ENCODE results near the gene HEATR5A. TPM values are rescaled to one million over a fixed set of nuclear protein-coding genes. Genes with fewer than 3 reads are reported as not detected.

Gene HEATR5A
- total RNA-seq, 3 donors from 2014 or later (not counting 1 experiment from before 2014, with no cell fraction given): 12.1 to 23.9 (median 15.1) TPM

- H3K36me3 Mint-ChIP-seq: no peaks in the 10 kb centered on the region
- Histone ChIP-seq H3K27ac (ENCODE audit: low read length) (no peak overlapping the region), H3K9me3 (ENCODE audit: control insufficient read depth, insufficient read depth, low read length) (no peaks in the 10 kb centered on the region), H3K4me3 (ENCODE audit: low read length) (no peak overlapping the region), H3K4me1 (ENCODE audit: control insufficient read depth, insufficient read depth, low read length) (no peaks in the 10 kb centered on the region), H3K36me3 (ENCODE audit: control insufficient read depth, insufficient read depth, low read length) (no peaks in the 10 kb centered on the region), H3K27me3 (ENCODE audit: control insufficient read depth, insufficient read depth, low read length) (no peaks in the 10 kb centered on the region)
- H3K4me1 Mint-ChIP-seq: no peaks in the 10 kb centered on the region
- ATAC-seq (no peak), DNase-seq (no peak)
- WGBS (ENCODE audit: insufficient coverage): 100% methylated on average over 2 of the region's 2 CpGs
- no peaks in the 10 kb centered on the region for H3K27me3 Mint-ChIP-seq (ENCODE audit: low read depth in 2 of 2)
- H3K27ac Mint-ChIP-seq: no peak overlapping the region
- TF ChIP-seq, protein P1, sequence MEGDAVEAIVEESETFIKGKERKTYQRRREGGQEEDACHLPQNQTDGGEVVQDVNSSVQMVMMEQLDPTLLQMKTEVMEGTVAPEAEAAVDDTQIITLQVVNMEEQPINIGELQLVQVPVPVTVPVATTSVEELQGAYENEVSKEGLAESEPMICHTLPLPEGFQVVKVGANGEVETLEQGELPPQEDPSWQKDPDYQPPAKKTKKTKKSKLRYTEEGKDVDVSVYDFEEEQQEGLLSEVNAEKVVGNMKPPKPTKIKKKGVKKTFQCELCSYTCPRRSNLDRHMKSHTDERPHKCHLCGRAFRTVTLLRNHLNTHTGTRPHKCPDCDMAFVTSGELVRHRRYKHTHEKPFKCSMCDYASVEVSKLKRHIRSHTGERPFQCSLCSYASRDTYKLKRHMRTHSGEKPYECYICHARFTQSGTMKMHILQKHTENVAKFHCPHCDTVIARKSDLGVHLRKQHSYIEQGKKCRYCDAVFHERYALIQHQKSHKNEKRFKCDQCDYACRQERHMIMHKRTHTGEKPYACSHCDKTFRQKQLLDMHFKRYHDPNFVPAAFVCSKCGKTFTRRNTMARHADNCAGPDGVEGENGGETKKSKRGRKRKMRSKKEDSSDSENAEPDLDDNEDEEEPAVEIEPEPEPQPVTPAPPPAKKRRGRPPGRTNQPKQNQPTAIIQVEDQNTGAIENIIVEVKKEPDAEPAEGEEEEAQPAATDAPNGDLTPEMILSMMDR (IDR thresholded peaks at IDR 0.05): no peak
- intact Hi-C loops (cut with micrococcal nuclease): no loop called here
- no peak overlapping the region for H3K4me3 Mint-ChIP-seq
- H3K9me3 Mint-ChIP-seq: no peaks in the 10 kb centered on the region
Measured at GRCh38 chr14:31426663-31427062, 6.3 kb upstream of the HEATR5A start.

DNA sequence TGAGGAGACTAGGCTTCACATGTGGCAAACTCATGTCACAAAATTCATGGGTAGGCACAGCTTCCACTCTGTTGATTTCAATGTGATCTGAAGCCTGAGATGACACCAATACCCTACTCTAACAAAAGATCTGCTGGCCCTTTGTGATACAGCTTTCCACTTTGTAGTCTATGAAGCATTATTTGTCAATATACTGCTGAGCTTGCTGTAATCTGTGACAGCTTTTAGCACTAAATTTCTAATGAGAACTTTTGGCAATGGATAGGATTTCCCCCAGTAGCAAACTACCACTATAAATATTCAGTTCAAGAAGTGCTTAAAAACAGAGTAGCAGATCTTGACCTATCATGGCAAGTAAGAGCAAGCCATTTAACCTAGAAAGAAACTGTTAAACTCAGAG is 5.6 kb upstream of the HEATR5A start:
- Mint-ChIP-seq H3K36me3 (no peaks in the 10 kb centered on the region), H3K27ac (no peak overlapping the region), H3K9me3 (no peaks in the 10 kb centered on the region), H3K4me3 (no peak overlapping the region), H3K27me3 (ENCODE audit: low read depth in 2 of 2) (no peaks in the 10 kb centered on the region), H3K4me1 (peaks cover 5 to 6% of the 10 kb centered on the region in 2 donors)
- no peak overlapping the region for H3K27ac ChIP-seq (ENCODE audit: low read length)
- DNase-seq (no peak), ATAC-seq (no peak)
- intact Hi-C loops (cut with micrococcal nuclease): no loop called here
- H3K4me1 ChIP-seq (ENCODE audit: control insufficient read depth, insufficient read depth, low read length): peaks cover under 1% of the 10 kb centered on the region
- no peaks in the 10 kb centered on the region for H3K36me3 ChIP-seq (ENCODE audit: control insufficient read depth, insufficient read depth, low read length)
- H3K27me3 ChIP-seq (ENCODE audit: control insufficient read depth, insufficient read depth, low read length): no peaks in the 10 kb centered on the region
- no peak overlapping the region for H3K4me3 ChIP-seq (ENCODE audit: low read length)
- TF ChIP-seq, protein P1 (IDR thresholded peaks at IDR 0.05): no peak
- H3K9me3 ChIP-seq (ENCODE audit: control insufficient read depth, insufficient read depth, low read length): no peaks in the 10 kb centered on the region

DNA sequence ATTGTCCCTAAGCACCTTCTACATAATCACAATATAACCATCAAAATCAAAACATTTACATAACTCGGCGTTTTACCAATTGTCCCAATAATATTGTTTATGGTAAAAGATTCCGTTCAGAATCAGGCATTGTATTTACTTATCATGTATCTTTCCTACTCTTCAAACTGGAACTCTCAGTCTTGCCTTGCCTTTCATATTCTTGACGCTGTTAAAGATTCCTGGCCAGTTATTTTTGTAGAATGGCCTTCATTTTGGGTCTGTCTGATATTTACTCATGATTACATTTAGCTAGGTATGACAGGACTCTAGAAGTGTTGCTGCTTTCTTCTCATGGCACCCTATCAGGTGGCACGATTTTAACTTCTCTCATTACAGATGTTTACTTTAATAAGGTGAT is 850 bp upstream of the HEATR5A start:
- H3K4me1 Mint-ChIP-seq: peaks cover 22 to 23% of the 10 kb centered on the region in 2 donors
- DNase-seq: no peak
- H3K27ac ChIP-seq (ENCODE audit: low read length): peak overlapping the region; percentile 53
- ATAC-seq: no peak
- no peak overlapping the region for H3K4me3 ChIP-seq (ENCODE audit: low read length)
- peak overlapping the region; percentile 90 to 96 for H3K27ac Mint-ChIP-seq
- H3K27me3 ChIP-seq (ENCODE audit: control insufficient read depth, insufficient read depth, low read length): no peaks in the 10 kb centered on the region
- 100% methylated on average over 2 of the region's 5 CpGs for WGBS (ENCODE audit: insufficient coverage)
- H3K36me3 Mint-ChIP-seq: no peaks in the 10 kb centered on the region
- intact Hi-C loops (cut with micrococcal nuclease): loop anchor here (2.0 kb wide), 1 partner anchor 50 kb away; no protein-coding TSS in a partner anchor
- H3K4me1 ChIP-seq (ENCODE audit: control insufficient read depth, insufficient read depth, low read length): peaks cover 6% of the 10 kb centered on the region
- no peaks in the 10 kb centered on the region for H3K27me3 Mint-ChIP-seq (ENCODE audit: low read depth in 2 of 2)
- H3K36me3 ChIP-seq (ENCODE audit: control insufficient read depth, insufficient read depth, low read length): no peaks in the 10 kb centered on the region
- no peaks in the 10 kb centered on the region for H3K9me3 Mint-ChIP-seq
- H3K4me3 Mint-ChIP-seq: peak overlapping the region; percentile 100
- H3K9me3 ChIP-seq (ENCODE audit: control insufficient read depth, insufficient read depth, low read length): no peaks in the 10 kb centered on the region
- TF ChIP-seq, protein P1 (IDR thresholded peaks at IDR 0.05): no peak

GRCh38 chr14:31419967-31420318 is 407 bp downstream of the HEATR5A start:
- intact Hi-C loops (cut with micrococcal nuclease): loop anchor here (1.0 to 2.0 kb wide), 2 partner anchors 37 to 49 kb away; partner anchors contain the start of gene DTD2
- peak overlapping the region; percentile 90 to 96 for H3K27ac Mint-ChIP-seq
- H3K4me3 ChIP-seq (ENCODE audit: low read length): peak overlapping the region; percentile 98
- no peaks in the 10 kb centered on the region for H3K27me3 Mint-ChIP-seq (ENCODE audit: low read depth in 2 of 2)
- peak in 1 of 2 donors; percentile 17 for DNase-seq
- H3K4me1 ChIP-seq (ENCODE audit: control insufficient read depth, insufficient read depth, low read length): peaks cover 6% of the 10 kb centered on the region
- H3K4me3 Mint-ChIP-seq: peak overlapping the region; percentile 100
- H3K36me3 ChIP-seq (ENCODE audit: control insufficient read depth, insufficient read depth, low read length): no peaks in the 10 kb centered on the region
- no peaks in the 10 kb centered on the region for H3K9me3 Mint-ChIP-seq
- H3K36me3 Mint-ChIP-seq: no peaks in the 10 kb centered on the region
- peak overlapping the region; percentile 69 for H3K27ac ChIP-seq (ENCODE audit: low read length)
- no peaks in the 10 kb centered on the region for H3K9me3 ChIP-seq (ENCODE audit: control insufficient read depth, insufficient read depth, low read length)
- peaks cover 22 to 23% of the 10 kb centered on the region in 2 donors for H3K4me1 Mint-ChIP-seq
- no peaks in the 10 kb centered on the region for H3K27me3 ChIP-seq (ENCODE audit: control insufficient read depth, insufficient read depth, low read length)
- WGBS (ENCODE audit: insufficient coverage): under 1% methylated on average over 33 of the region's 33 CpGs
- TF ChIP-seq, protein P1 (IDR thresholded peaks at IDR 0.05): no peak
- ATAC-seq: peak; percentile 2 to 15 (median 3)
